Measurements from ENCODE around the gene POU2F2. TPM values are rescaled to one million over a fixed set of nuclear protein-coding genes. Genes with fewer than 3 reads are reported as not detected.

Gene POU2F2
- total and polyA plus RNA-seq, 9 of the 15 experiments (the other 6 are each of a cell fraction or from before 2014, with no cell fraction given), result 0.03 to 0.68 (median 0.14) TPM

- Histone ChIP-seq H3K27me3 (ENCODE audit: control insufficient read depth in 2 of 2, insufficient read depth in 2 of 2, low read length in 2 of 2) (peaks cover 31 to 56% of the 10 kb centered on the region in 2 experiments), H4K20me1 (replicated peaks; ENCODE audit: control insufficient read depth, insufficient read depth, low read length) (no peaks in the 10 kb centered on the region), H3K36me3 (ENCODE audit: control insufficient read depth, insufficient read depth, low read length) (no peaks in the 10 kb centered on the region), H3K9ac (ENCODE audit: insufficient read depth in 1 of 2, low read depth in 2 of 2, low read length in 2 of 2) (0 out of 4 replicates have a peak overlapping the region, but pooled peaks of 1 of the 2 experiments have one; percentile 20), H3K79me2 (ENCODE audit: control insufficient read depth, insufficient read depth, low read length) (no peaks in the 10 kb centered on the region), H2AFZ (ENCODE audit: low read depth, low read length) (no peak overlapping the region), H3K27ac (ENCODE audit: extremely low read depth, low read depth, low read length) (no peak overlapping the region), H3K4me1 (replicated peaks in 1 of 2; ENCODE audit: control insufficient read depth in 2 of 2, insufficient read depth in 2 of 2, low read length in 2 of 2) (peaks cover 2 to 12% of the 10 kb centered on the region in 2 experiments; a peak in 2 of 5 replicates), H3K9me1 (ENCODE audit: control insufficient read depth, insufficient read depth, low read length) (no peaks in the 10 kb centered on the region), H3K9me3 (replicated peaks; ENCODE audit: control insufficient read depth, insufficient read depth, low read depth, low read length) (no peaks in the 10 kb centered on the region), H3K4me3 (no peak overlapping the region), H3K4me2 (ENCODE audit: insufficient read depth, low read length) (no peak overlapping the region)
- CTCF ChIA-PET (ENCODE audit: low intra/inter-chr PET ratio), result no interaction called here
- BruUV-seq (replicated peaks), result no TSS peak
- FAIRE-seq (no peak), ATAC-seq (peak; percentile 49), DNase-seq (ENCODE audit: extremely low read depth in 1 of 4, low spot score in 3 of 4) (peak in 1 of 4 experiments; percentile 31)
- intact Hi-C loops (cut with micrococcal nuclease) (no loop called here), in situ Hi-C loops (cut with MboI) (no loop called here)
- POLR2A ChIA-PET, result no interaction called here
- WGBS (ENCODE audit: insufficient coverage, low coverage, missing lambda C conversion rate), result 4% methylated on average over 18 of the region's 18 CpGs
- no peak for TF ChIP-seq ETV6 (IDR thresholded peaks at IDR 0.05; ENCODE audit: borderline replicate concordance in 1 of 2, low read depth in 2 of 2, low read length in 1 of 2)
- no peak for TF ChIP-seq ETV6 (CRISPR knock-in tag; IDR thresholded peaks at IDR 0.05; ENCODE audit: borderline replicate concordance)
- TF ChIP-seq ARID4B (CRISPR knock-in tag; IDR thresholded peaks at IDR 0.05), result peak; percentile 75
- TF ChIP-seq, protein P1, sequence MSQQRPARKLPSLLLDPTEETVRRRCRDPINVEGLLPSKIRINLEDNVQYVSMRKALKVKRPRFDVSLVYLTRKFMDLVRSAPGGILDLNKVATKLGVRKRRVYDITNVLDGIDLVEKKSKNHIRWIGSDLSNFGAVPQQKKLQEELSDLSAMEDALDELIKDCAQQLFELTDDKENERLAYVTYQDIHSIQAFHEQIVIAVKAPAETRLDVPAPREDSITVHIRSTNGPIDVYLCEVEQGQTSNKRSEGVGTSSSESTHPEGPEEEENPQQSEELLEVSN (IDR thresholded peaks at IDR 0.05; ENCODE audit: borderline replicate concordance in 1 of 2, extremely low read depth in 1 of 2, insufficient read depth in 1 of 2, insufficient read length in 1 of 2, low read depth in 1 of 2, low read length in 1 of 2, poor library complexity in 1 of 2, severe bottlenecking in 1 of 2), result peak; percentile 56 to 90
- TF ChIP-seq SIN3B (IDR thresholded peaks at IDR 0.05; ENCODE audit: low read depth), result no peak
- peak; percentile 65; the same call in 1 of the 2 replicates for TF ChIP-seq EHMT2 (IDR thresholded peaks at IDR 0.05)
- TF ChIP-seq, protein P2, sequence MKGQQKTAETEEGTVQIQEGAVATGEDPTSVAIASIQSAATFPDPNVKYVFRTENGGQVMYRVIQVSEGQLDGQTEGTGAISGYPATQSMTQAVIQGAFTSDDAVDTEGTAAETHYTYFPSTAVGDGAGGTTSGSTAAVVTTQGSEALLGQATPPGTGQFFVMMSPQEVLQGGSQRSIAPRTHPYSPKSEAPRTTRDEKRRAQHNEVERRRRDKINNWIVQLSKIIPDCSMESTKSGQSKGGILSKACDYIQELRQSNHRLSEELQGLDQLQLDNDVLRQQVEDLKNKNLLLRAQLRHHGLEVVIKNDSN (CRISPR knock-in tag; IDR thresholded peaks at IDR 0.05), result peak; percentile 34; the same call in 1 of the 2 replicates
- 0 out of 2 replicates have a peak, but pooled peaks have one; percentile 21 for TF ChIP-seq CREM (IDR thresholded peaks at IDR 0.05; ENCODE audit: low read depth)
- TF ChIP-seq HDAC1 (IDR thresholded peaks at IDR 0.05), result peak in 1 of 2 experiments; percentile 27; a peak in 1 of 4 replicates
- TF ChIP-seq ZNF655 (CRISPR knock-in tag; IDR thresholded peaks at IDR 0.05), result no peak
Observed at GRCh38 chr19:42054205-42054604, 78.0 kb downstream of the POU2F2 start.

All from K562 (cell line).